IMR-90 (cell line): ENCODE results near the gene ALAD. TPM values are rescaled to one million over a fixed set of nuclear protein-coding genes. Genes with fewer than 3 reads are reported as not detected.

Source experiments
- ATAC-seq: fragments of 200-7000 bp; cut with Tn5 transposase; 2 replicates; pipeline ENCODE4 v1.9.1; 2020; ENCODE audit warnings: low read depth, mild to moderate bottlenecking, moderate library complexity
- BruUV-seq: library from RNA; stranded (reverse); fragments of 400-500 nt; replicated peaks from 2 replicates; lab custom pipeline; 2021; lab: Mats Ljungman, UMichigan
- CTCF ChIA-PET: fragments of 300-600 bp; formaldehyde crosslinking; extraction: SDS; loops from one replicate; lab custom pipeline; 2021; ENCODE audit warnings: antibody characterized with exemption; lab: Yijun Ruan, JAX
- POLR2A ChIA-PET: fragments of 300-600 bp; sonication (Branson Sonifier 250); formaldehyde crosslinking; loops from one replicate; lab custom pipeline; 2022; ENCODE audit warnings: antibody characterized with exemption; ENCODE audit not compliant: unreplicated experiment; lab: Charles Lee
- DNase-seq: peaks from one replicate; pipeline ENCODE4 v3.0.0; 2013
- H2AFZ ChIP-seq: replicated peaks from 2 replicates; pipeline ENCODE3; 2013; ENCODE audit warnings: low read length, mild to moderate bottlenecking; ENCODE audit not compliant: poor library complexity
- H2AK5ac ChIP-seq: 2 replicates; pipeline ENCODE4 v1.6.1; 2013; ENCODE audit warnings: low read depth, low read length, inconsistent platforms
- H2AK9ac ChIP-seq: replicated peaks from 2 replicates; pipeline ENCODE3; 2013; ENCODE audit warnings: mild to moderate bottlenecking, low read depth, low read length, moderate library complexity; ENCODE audit not compliant: poor library complexity
- H2BK120ac ChIP-seq: 2 replicates; pipeline ENCODE4 v1.6.1; 2013; ENCODE audit warnings: low read depth, low read length, inconsistent platforms
- H2BK15ac ChIP-seq: 3 replicates; pipeline ENCODE4 v1.6.1; 2013; ENCODE audit warnings: low read depth, low read length, inconsistent platforms
- H2BK20ac ChIP-seq: 2 replicates; pipeline ENCODE4 v1.6.1; 2013; ENCODE audit warnings: low read depth, mild to moderate bottlenecking, inconsistent platforms, low read length, moderate library complexity
- H2BK5ac ChIP-seq: 2 replicates; pipeline ENCODE4 v1.6.1; 2013; ENCODE audit warnings: mild to moderate bottlenecking, low read depth, low read length, inconsistent platforms; ENCODE audit not compliant: poor library complexity, severe bottlenecking
- H3K14ac ChIP-seq: replicated peaks from 2 replicates; pipeline ENCODE4 v1.6.1; 2013; ENCODE audit warnings: low read depth, low read length, inconsistent platforms
- H3K18ac ChIP-seq: 2 replicates; pipeline ENCODE4 v1.6.1; 2013; ENCODE audit warnings: low read depth, low read length, control low read depth
- H3K23ac ChIP-seq: 2 replicates; pipeline ENCODE4 v1.6.1; 2013; ENCODE audit warnings: low read depth, low read length, inconsistent platforms
- H3K27ac ChIP-seq: 2 replicates; pipeline ENCODE4 v1.5.1; 2013; ENCODE audit warnings: mild to moderate bottlenecking, control low read depth, low read length; ENCODE audit not compliant: insufficient read depth
- H3K27me3 ChIP-seq: 2 replicates; pipeline ENCODE4 v1.6.1; 2013; ENCODE audit warnings: low read length; ENCODE audit not compliant: control insufficient read depth, insufficient read depth
- H3K36me3 ChIP-seq: 2 replicates; pipeline ENCODE4 v1.6.1; 2013; ENCODE audit warnings: low read length, mixed read lengths; ENCODE audit not compliant: control insufficient read depth, insufficient read depth
- H3K4ac ChIP-seq: 2 replicates; pipeline ENCODE4 v1.6.1; 2013; ENCODE audit warnings: low read depth, low read length, inconsistent platforms
- H3K4me1 ChIP-seq: 2 replicates; pipeline ENCODE4 v1.6.1; 2013; ENCODE audit warnings: low read length, mixed read lengths; ENCODE audit not compliant: control insufficient read depth, insufficient read depth
- H3K4me2 ChIP-seq: 2 replicates; pipeline ENCODE4 v1.6.1; 2013; ENCODE audit warnings: low read depth, mild to moderate bottlenecking, control low read depth, low read length, moderate library complexity
- H3K4me3 ChIP-seq: 2 replicates; pipeline ENCODE4 v1.5.1; 2013; ENCODE audit warnings: low read depth, mild to moderate bottlenecking, control low read depth, low read length, moderate library complexity; ENCODE audit not compliant: insufficient read depth
- H3K56ac ChIP-seq: 2 replicates; pipeline ENCODE4 v1.6.1; 2013; ENCODE audit warnings: low read length, inconsistent platforms; ENCODE audit not compliant: insufficient read depth; ENCODE audit errors: extremely low read depth
- H3K79me1 ChIP-seq, 2 experiments: 2 replicates each; pipeline ENCODE4 v1.6.1; 2013; ENCODE audit warnings: low read length in 2 of 2, inconsistent platforms in 1 of 2, low read depth in 1 of 2
- H3K9ac ChIP-seq: 2 replicates; pipeline ENCODE4 v1.6.1; 2013; ENCODE audit warnings: low read depth, low read length, control low read depth
- H3K9me1 ChIP-seq: 2 replicates; pipeline ENCODE4 v1.6.1; 2013; ENCODE audit warnings: low read length, inconsistent platforms; ENCODE audit not compliant: insufficient read depth
- H3K9me3 ChIP-seq: 2 replicates; pipeline ENCODE4 v1.6.1; 2013; ENCODE audit warnings: low read length; ENCODE audit not compliant: control insufficient read depth, insufficient read depth
- H4K20me1 ChIP-seq: 2 replicates; pipeline ENCODE4 v1.6.1; 2013; ENCODE audit warnings: low read length, inconsistent platforms; ENCODE audit not compliant: insufficient read depth
- H4K5ac ChIP-seq: 2 replicates; pipeline ENCODE4 v1.6.1; 2013; ENCODE audit warnings: mild to moderate bottlenecking, low read depth, low read length, control low read depth
- H4K8ac ChIP-seq, 2 experiments: 2 replicates each; pipeline ENCODE4 v1.6.1; 2013; ENCODE audit warnings: low read depth in 2 of 2, low read length in 2 of 2, control low read depth in 1 of 2, inconsistent platforms in 1 of 2
- H4K91ac ChIP-seq: 2 replicates; pipeline ENCODE4 v1.6.1; 2013; ENCODE audit warnings: low read depth, low read length, inconsistent platforms; ENCODE audit not compliant: insufficient read depth
- BHLHE40 ChIP-seq: fragments of 150-350 bp; IDR thresholded peaks from 2 replicates; pipeline ENCODE4 v1.6.1; 2016; ENCODE audit warnings: mild to moderate bottlenecking, low read depth, low read length
- CEBPB ChIP-seq: IDR thresholded peaks from 2 replicates; pipeline ENCODE4 v1.6.1; 2012; ENCODE audit warnings: low read depth, low read length, improper control_type of control experiment
- CHD1 ChIP-seq: IDR thresholded peaks from 2 replicates; pipeline ENCODE4 v1.6.1; 2012; ENCODE audit warnings: low read depth, low read length, improper control_type of control experiment
- FOS ChIP-seq: fragments of 150-350 bp; IDR thresholded peaks from 2 replicates; pipeline ENCODE4 v1.6.1; 2016; ENCODE audit warnings: low read depth, low read length
- MAFK ChIP-seq: IDR thresholded peaks from 2 replicates; pipeline ENCODE4 v1.6.1; 2012; ENCODE audit warnings: low read depth, low read length, improper control_type of control experiment
- MAZ ChIP-seq: IDR thresholded peaks from 2 replicates; pipeline ENCODE4 v1.6.1; 2012; ENCODE audit warnings: low read depth, mild to moderate bottlenecking, low read length, improper control_type of control experiment, moderate library complexity, borderline replicate concordance
- MXI1 ChIP-seq: IDR thresholded peaks from 2 replicates; pipeline ENCODE4 v1.6.1; 2012; ENCODE audit warnings: low read depth, mild to moderate bottlenecking, low read length, moderate library complexity, borderline replicate concordance
- NFE2L2 ChIP-seq: fragments of 150-350 bp; IDR thresholded peaks from 2 replicates; pipeline ENCODE4 v1.6.1; 2016; ENCODE audit warnings: low read depth, mild to moderate bottlenecking, low read length
- POLR2A ChIP-seq: IDR thresholded peaks from 2 replicates; pipeline ENCODE4 v1.6.1; 2012; ENCODE audit warnings: mild to moderate bottlenecking, low read depth, low read length
- RAD21 ChIP-seq: IDR thresholded peaks from 2 replicates; pipeline ENCODE4 v1.6.1; 2012; ENCODE audit warnings: low read length, improper control_type of control experiment
- RCOR1 ChIP-seq: IDR thresholded peaks from 2 replicates; pipeline ENCODE4 v1.6.1; 2012; ENCODE audit warnings: mild to moderate bottlenecking, low read length, improper control_type of control experiment; ENCODE audit not compliant: insufficient replicate concordance
- RFX5 ChIP-seq: IDR thresholded peaks from 2 replicates; pipeline ENCODE4 v1.8.0; 2012; ENCODE audit warnings: low read depth, mild to moderate bottlenecking, low read length, moderate library complexity
- SMC3 ChIP-seq: fragments of 150-350 bp; IDR thresholded peaks from 2 replicates; pipeline ENCODE4 v1.6.1; 2016; ENCODE audit warnings: low read depth, mild to moderate bottlenecking, antibody characterized with exemption, low read length, moderate library complexity
- WGBS, 2 experiments: methylation state at CpG; one replicate each; pipeline versions ENCODE4 v1.1.5 to v1.1.7; 2013; ENCODE audit warnings: missing lambda C conversion rate in 2 of 2; ENCODE audit not compliant: insufficient read length in 1 of 2; ENCODE audit errors: extremely low coverage in 2 of 2; 5-methylcytosine and 5-hydroxymethylcytosine counted together
- dilution Hi-C: fragments of 300-500 bp; cut with HindIII; formaldehyde crosslinking; loops from one replicate; pipeline ENCODE4 v1.14.3; 2018; ENCODE audit warnings: low sequenced_read_pairs; ENCODE audit not compliant: unreplicated experiment
- in situ Hi-C: fragments of 300-500 bp; cut with MboI; formaldehyde crosslinking; loops from 3 replicates; pipeline ENCODE4 v1.14.3; 2019; ENCODE audit warnings: low sequenced_read_pairs, inconsistent platforms, mixed read lengths
- intact Hi-C: fragments of 100-400 bp; cut with micrococcal nuclease; formaldehyde crosslinking; loops from 2 replicates; pipeline ENCODE4 v1.10.0; 2022
- polyA plus RNA-seq, 3 experiments: library from polyadenylated mRNA; depleted of rRNA; stranded (reverse); fragments of >200 nt; gene quantifications; 2 replicates each; pipeline ENCODE4 v1.2.3, GENCODE V29; 2012; ENCODE audit warnings: low replicate concordance in 1 of 3
- total RNA-seq: library from RNA; depleted of rRNA; stranded (reverse); fragments of >200 nt; gene quantifications from 2 replicates; pipeline ENCODE4 v1.2.3, GENCODE V29; 2012
- TF ChIP-seq, protein P1 (sequence below): fragments of 150-350 bp; IDR thresholded peaks from 2 replicates; pipeline ENCODE4 v1.6.1; 2017; ENCODE audit warnings: mild to moderate bottlenecking, antibody characterized with exemption, low read length, low read depth
- TF ChIP-seq, protein P2 (sequence below): conservative IDR thresholded peaks from 2 replicates; pipeline ENCODE4 v1.5.1; 2012; ENCODE audit warnings: mild to moderate bottlenecking, low read depth, low read length, improper control_type of control experiment
- TF ChIP-seq, protein P3 (sequence below): fragments of 150-350 bp; IDR thresholded peaks from 2 replicates; pipeline ENCODE4 v1.6.1; 2016; ENCODE audit warnings: low read depth, mild to moderate bottlenecking, low read length, moderate library complexity, borderline replicate concordance

Gene ALAD
- total and polyA plus RNA-seq, 2 of the 4 experiments (the other 2 are of a cell fraction), result 11.1 to 15.6 TPM

DNA sequence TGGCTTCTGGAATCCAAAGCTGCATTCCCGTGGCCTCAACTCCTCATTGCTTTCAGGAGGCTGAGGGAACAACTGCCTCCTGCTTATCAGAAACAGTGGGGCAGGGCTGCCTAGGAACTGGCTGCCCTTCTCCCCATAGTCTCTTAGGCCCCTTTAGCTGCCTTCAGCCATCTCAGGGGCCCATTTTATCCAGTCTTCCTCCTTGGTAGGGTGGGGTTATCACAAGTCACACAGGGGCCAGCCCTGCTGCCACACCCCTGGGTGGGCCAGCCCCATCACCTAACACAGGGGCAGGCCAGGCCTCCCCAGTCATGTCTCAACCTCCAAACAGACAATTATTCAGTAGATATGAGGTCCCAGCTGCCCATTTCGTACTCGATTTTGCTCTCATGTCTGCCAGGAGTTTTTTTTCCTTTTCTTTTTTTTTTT, 3.9 kb downstream of the ALAD start:
- WGBS, 2 experiments, result 100% methylated on average over 1 of the region's 3 CpGs; no CpG with 5 or more reads in 1 of the 2 experiments
- no peak overlapping the region for H4K5ac ChIP-seq
- H3K27me3 ChIP-seq, result no peaks in the 10 kb centered on the region
- peaks cover 5% of the 10 kb centered on the region; the same call in 1 of the 2 replicates for H3K9me1 ChIP-seq
- H2AK5ac ChIP-seq, result peak overlapping the region; percentile 51; the same call in 1 of the 2 replicates
- BruUV-seq, result no TSS peak
- no peaks in the 10 kb centered on the region for H4K20me1 ChIP-seq
- no peak overlapping the region for H3K23ac ChIP-seq
- H3K4me3 ChIP-seq, result no peak overlapping the region
- no peak overlapping the region for H2BK5ac ChIP-seq
- no peak for ATAC-seq
- DNase-seq, result no peak
- H4K91ac ChIP-seq, result no peak overlapping the region
- dilution Hi-C loops, result no loop called here
- H2AK9ac ChIP-seq, result no peak overlapping the region
- H4K8ac ChIP-seq, result no peak overlapping the region
- ChIA-PET CTCF (no interaction called here), POLR2A (no interaction called here)
- H3K14ac ChIP-seq, result no peak overlapping the region
- H3K9ac ChIP-seq, result no peak overlapping the region
- no peak overlapping the region for H2BK120ac ChIP-seq
- H3K56ac ChIP-seq, result no peak overlapping the region
- H3K79me1 ChIP-seq, result peaks cover 20 to 35% of the 10 kb centered on the region in 2 experiments
- H2AFZ ChIP-seq, result no peak overlapping the region
- no peak overlapping the region for H3K27ac ChIP-seq
- intact Hi-C loops, result no loop called here
- no peak overlapping the region for H2BK15ac ChIP-seq
- H3K4ac ChIP-seq, result 0 out of 2 replicates have a peak overlapping the region, but pooled peaks have one; percentile 7
- no peak overlapping the region for H2BK20ac ChIP-seq
- H3K4me2 ChIP-seq, result no peak overlapping the region
- no peaks in the 10 kb centered on the region for H3K9me3 ChIP-seq
- H3K36me3 ChIP-seq, result peaks cover 6% of the 10 kb centered on the region; the same call in 1 of the 2 replicates
- TF ChIP-seq MAFK, result no peak
- no peak for TF ChIP-seq BHLHE40
- TF ChIP-seq, protein P1, sequence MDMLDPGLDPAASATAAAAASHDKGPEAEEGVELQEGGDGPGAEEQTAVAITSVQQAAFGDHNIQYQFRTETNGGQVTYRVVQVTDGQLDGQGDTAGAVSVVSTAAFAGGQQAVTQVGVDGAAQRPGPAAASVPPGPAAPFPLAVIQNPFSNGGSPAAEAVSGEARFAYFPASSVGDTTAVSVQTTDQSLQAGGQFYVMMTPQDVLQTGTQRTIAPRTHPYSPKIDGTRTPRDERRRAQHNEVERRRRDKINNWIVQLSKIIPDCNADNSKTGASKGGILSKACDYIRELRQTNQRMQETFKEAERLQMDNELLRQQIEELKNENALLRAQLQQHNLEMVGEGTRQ, result no peak
- TF ChIP-seq CHD1, result no peak
- no peak for TF ChIP-seq SMC3
- TF ChIP-seq FOS, result no peak
- no peak for TF ChIP-seq MXI1
- TF ChIP-seq RFX5, result no peak
- TF ChIP-seq RCOR1, result no peak
- TF ChIP-seq MAZ, result no peak
- no peak for TF ChIP-seq CEBPB
- TF ChIP-seq, protein P2, sequence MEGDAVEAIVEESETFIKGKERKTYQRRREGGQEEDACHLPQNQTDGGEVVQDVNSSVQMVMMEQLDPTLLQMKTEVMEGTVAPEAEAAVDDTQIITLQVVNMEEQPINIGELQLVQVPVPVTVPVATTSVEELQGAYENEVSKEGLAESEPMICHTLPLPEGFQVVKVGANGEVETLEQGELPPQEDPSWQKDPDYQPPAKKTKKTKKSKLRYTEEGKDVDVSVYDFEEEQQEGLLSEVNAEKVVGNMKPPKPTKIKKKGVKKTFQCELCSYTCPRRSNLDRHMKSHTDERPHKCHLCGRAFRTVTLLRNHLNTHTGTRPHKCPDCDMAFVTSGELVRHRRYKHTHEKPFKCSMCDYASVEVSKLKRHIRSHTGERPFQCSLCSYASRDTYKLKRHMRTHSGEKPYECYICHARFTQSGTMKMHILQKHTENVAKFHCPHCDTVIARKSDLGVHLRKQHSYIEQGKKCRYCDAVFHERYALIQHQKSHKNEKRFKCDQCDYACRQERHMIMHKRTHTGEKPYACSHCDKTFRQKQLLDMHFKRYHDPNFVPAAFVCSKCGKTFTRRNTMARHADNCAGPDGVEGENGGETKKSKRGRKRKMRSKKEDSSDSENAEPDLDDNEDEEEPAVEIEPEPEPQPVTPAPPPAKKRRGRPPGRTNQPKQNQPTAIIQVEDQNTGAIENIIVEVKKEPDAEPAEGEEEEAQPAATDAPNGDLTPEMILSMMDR, result no peak
- no peak for TF ChIP-seq POLR2A
- no peak for TF ChIP-seq NFE2L2
- no peak for TF ChIP-seq RAD21
- TF ChIP-seq, protein P3, sequence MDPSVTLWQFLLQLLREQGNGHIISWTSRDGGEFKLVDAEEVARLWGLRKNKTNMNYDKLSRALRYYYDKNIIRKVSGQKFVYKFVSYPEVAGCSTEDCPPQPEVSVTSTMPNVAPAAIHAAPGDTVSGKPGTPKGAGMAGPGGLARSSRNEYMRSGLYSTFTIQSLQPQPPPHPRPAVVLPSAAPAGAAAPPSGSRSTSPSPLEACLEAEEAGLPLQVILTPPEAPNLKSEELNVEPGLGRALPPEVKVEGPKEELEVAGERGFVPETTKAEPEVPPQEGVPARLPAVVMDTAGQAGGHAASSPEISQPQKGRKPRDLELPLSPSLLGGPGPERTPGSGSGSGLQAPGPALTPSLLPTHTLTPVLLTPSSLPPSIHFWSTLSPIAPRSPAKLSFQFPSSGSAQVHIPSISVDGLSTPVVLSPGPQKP, result no peak
- in situ Hi-C loops, result no loop called here
- peaks cover 8% of the 10 kb centered on the region for H3K4me1 ChIP-seq
- no peak overlapping the region for H3K18ac ChIP-seq
